A549 (cell line): ENCODE results near the gene DYNLRB1.

Source experiments
- CEBPB ChIP-seq, 2 experiments: fragments of >200 bp in 1 of 2; sonication (Bioruptor Twin) in 1 of 2; formaldehyde crosslinking in 1 of 2; IDR thresholded peaks; 2 replicates each; pipeline ENCODE4 v1.6.1; 2012 to 2016
- CHD2 ChIP-seq: fragments of 150-350 bp; IDR thresholded peaks from 2 replicates; pipeline ENCODE4 v1.6.1; 2014; ENCODE audit warnings: low read length; ENCODE audit not compliant: partially characterized antibody
- CTCF ChIP-seq: fragments of >200 bp; sonication (Bioruptor Twin); formaldehyde crosslinking; IDR thresholded peaks from 3 replicates; pipeline ENCODE4 v1.5.1; 2016
- EP300 ChIP-seq, 2 experiments: fragments of >200 bp; sonication (Bioruptor Twin); formaldehyde crosslinking; IDR thresholded peaks; 2 replicates in 1 of 2; 3 replicates in 1 of 2; pipeline ENCODE4 v1.6.1; 2016 to 2017
- HOXA7 ChIP-seq: fragments of 250-450 bp; sonication (Bioruptor Pico); IDR thresholded peaks from 2 replicates; pipeline ENCODE4 v1.5.0; 2020; ENCODE audit warnings: mild to moderate bottlenecking, moderate library complexity
- JUN ChIP-seq, 2 experiments: fragments of >200 bp; sonication (Bioruptor Twin); formaldehyde crosslinking; IDR thresholded peaks; 2 replicates in 1 of 2; 3 replicates in 1 of 2; pipeline ENCODE4 v1.6.1; 2016 to 2017
- MAX ChIP-seq: IDR thresholded peaks from 2 replicates; pipeline ENCODE4 v1.6.1; 2012
- NR3C1 ChIP-seq: fragments of >200 bp; sonication (Bioruptor Twin); formaldehyde crosslinking; IDR thresholded peaks from 3 replicates; pipeline ENCODE4 v1.6.1; 2017
- PBX3 ChIP-seq: IDR thresholded peaks from 2 replicates; pipeline ENCODE4 v1.6.1; 2012
- POLR2A ChIP-seq: IDR thresholded peaks from 2 replicates; pipeline ENCODE4 v1.6.1; 2012; ENCODE audit warnings: mild to moderate bottlenecking, low read length
- RAD21 ChIP-seq, 2 experiments: fragments of >200 bp in 1 of 2; sonication (Bioruptor Twin) in 1 of 2; formaldehyde crosslinking in 1 of 2; IDR thresholded peaks in 1 of 2; conservative IDR thresholded peaks in 1 of 2; 2 replicates in 1 of 2; 3 replicates in 1 of 2; pipeline ENCODE4 v1.6.1; 2012 to 2018; ENCODE audit warnings: inconsistent platforms in 1 of 2
- RFX5 ChIP-seq: fragments of 450-650 bp; IDR thresholded peaks from 2 replicates; pipeline ENCODE4 v1.7.1; 2014; ENCODE audit warnings: antibody characterized with exemption, mild to moderate bottlenecking, moderate library complexity
- SREBF2 ChIP-seq: fragments of 450-650 bp; IDR thresholded peaks from 2 replicates; pipeline ENCODE4 v1.6.1; 2014; ENCODE audit warnings: mild to moderate bottlenecking, moderate library complexity
- USF2 ChIP-seq: fragments of 450-650 bp; IDR thresholded peaks from 2 replicates; pipeline ENCODE4 v1.6.1; 2014; ENCODE audit warnings: antibody characterized with exemption

GRCh38 chr20:34567892-34568865 lies 52.0 kb downstream of the DYNLRB1 start:
- no peak for TF ChIP-seq CTCF
- TF ChIP-seq MAX: no peak
- no peak for TF ChIP-seq RFX5
- TF ChIP-seq HOXA7 (CRISPR knock-in tag): no peak
- TF ChIP-seq SREBF2: no peak
- no peak for TF ChIP-seq CHD2
- no peak for TF ChIP-seq CEBPB (IDR thresholded peaks at IDR 0.05)
- no peak for TF ChIP-seq PBX3
- no peak for TF ChIP-seq POLR2A
- no peak for TF ChIP-seq EP300 (IDR thresholded peaks at IDR 0.05)
- TF ChIP-seq JUN (IDR thresholded peaks at IDR 0.05): no peak
- TF ChIP-seq RAD21 (conservative IDR thresholded peaks at IDR 0.05 in 1 of 2, IDR thresholded peaks at IDR 0.05 in 1 of 2): no peak
- no peak for TF ChIP-seq USF2
- no peak for TF ChIP-seq NR3C1
